Measurements from ENCODE around the gene ZGPAT. TPM values are rescaled to one million over a fixed set of nuclear protein-coding genes. Genes with fewer than 3 reads are reported as not detected.

Gene ZGPAT
- total RNA-seq, 2 donors from 2014 or later, result 28.8 to 29.5 TPM

GRCh38 chr20:63751471-63752271, 43.8 kb downstream of the ZGPAT start:
- peaks cover 12% of the 10 kb centered on the region for H3K36me3 ChIP-seq (ENCODE audit: control insufficient read depth, insufficient read depth, low read length)
- DNase-seq, result peak; percentile 60
- H3K4me1 ChIP-seq (ENCODE audit: control insufficient read depth, insufficient read depth, low read length), result no peaks in the 10 kb centered on the region
- no peak for TF ChIP-seq CTCF (conservative IDR thresholded peaks at IDR 0.05)
- Mint-ChIP-seq H3K9me3 (no peaks in the 10 kb centered on the region), H3K36me3 (ENCODE audit: low read depth) (peaks cover 6% of the 10 kb centered on the region), H3K4me3 (no peak overlapping the region), H3K27ac (no peak overlapping the region), H3K4me1 (peaks cover 6% of the 10 kb centered on the region), H3K27me3 (ENCODE audit: insufficient read depth) (no peaks in the 10 kb centered on the region)
- peak overlapping the region; percentile 53 for H3K27ac ChIP-seq (ENCODE audit: low read depth, low read length)
- no peaks in the 10 kb centered on the region for H3K27me3 ChIP-seq (ENCODE audit: control insufficient read depth, insufficient read depth, low read length, poor library complexity, severe bottlenecking)
- no peaks in the 10 kb centered on the region for H3K9me3 ChIP-seq (ENCODE audit: control insufficient read depth, low read length)
- WGBS, 2 experiments (ENCODE audit: insufficient coverage in 1 of 2, insufficient read length in 1 of 2), result 90 to 93% methylated on average over 20 to 37 of the region's 45 CpGs
- H3K9ac ChIP-seq (ENCODE audit: extremely low read depth, low read length, poor library complexity, severe bottlenecking), result no peak overlapping the region
- H3K4me3 ChIP-seq (ENCODE audit: low read length), result no peak overlapping the region

GRCh38 chr20:63752411-63753101, 44.7 kb downstream of the ZGPAT start:
- H3K4me3 ChIP-seq (ENCODE audit: low read length), result no peak overlapping the region
- H3K27ac ChIP-seq (ENCODE audit: low read depth, low read length), result no peak overlapping the region
- Mint-ChIP-seq H3K9me3 (no peaks in the 10 kb centered on the region), H3K4me3 (no peak overlapping the region), H3K27me3 (ENCODE audit: insufficient read depth) (no peaks in the 10 kb centered on the region), H3K4me1 (peaks cover 6% of the 10 kb centered on the region), H3K36me3 (ENCODE audit: low read depth) (peaks cover 9% of the 10 kb centered on the region), H3K27ac (no peak overlapping the region)
- WGBS, 2 experiments (ENCODE audit: insufficient coverage in 1 of 2, insufficient read length in 1 of 2), result 92 to 99% methylated on average over 28 to 50 of the region's 50 CpGs
- no peaks in the 10 kb centered on the region for H3K27me3 ChIP-seq (ENCODE audit: control insufficient read depth, insufficient read depth, low read length, poor library complexity, severe bottlenecking)
- peak; percentile 67 for DNase-seq
- H3K9ac ChIP-seq (ENCODE audit: extremely low read depth, low read length, poor library complexity, severe bottlenecking), result no peak overlapping the region
- no peaks in the 10 kb centered on the region for H3K4me1 ChIP-seq (ENCODE audit: control insufficient read depth, insufficient read depth, low read length)
- peak; percentile 33 for TF ChIP-seq CTCF (conservative IDR thresholded peaks at IDR 0.05)
- peaks cover 12% of the 10 kb centered on the region for H3K36me3 ChIP-seq (ENCODE audit: control insufficient read depth, insufficient read depth, low read length)
- no peaks in the 10 kb centered on the region for H3K9me3 ChIP-seq (ENCODE audit: control insufficient read depth, low read length)

- H3K4me1 Mint-ChIP-seq, result peaks cover 6% of the 10 kb centered on the region
- H3K36me3 ChIP-seq (ENCODE audit: control insufficient read depth, insufficient read depth, low read length), result peaks cover 12% of the 10 kb centered on the region
- no peaks in the 10 kb centered on the region for H3K4me1 ChIP-seq (ENCODE audit: control insufficient read depth, insufficient read depth, low read length)
- H3K4me3 Mint-ChIP-seq, result no peak overlapping the region
- DNase-seq, result no peak
- H3K27ac Mint-ChIP-seq, result no peak overlapping the region
- no peak overlapping the region for H3K4me3 ChIP-seq (ENCODE audit: low read length)
- H3K9ac ChIP-seq (ENCODE audit: extremely low read depth, low read length, poor library complexity, severe bottlenecking), result no peak overlapping the region
- no peak overlapping the region for H3K27ac ChIP-seq (ENCODE audit: low read depth, low read length)
- H3K27me3 ChIP-seq (ENCODE audit: control insufficient read depth, insufficient read depth, low read length, poor library complexity, severe bottlenecking), result no peaks in the 10 kb centered on the region
- no peak for TF ChIP-seq CTCF (conservative IDR thresholded peaks at IDR 0.05)
- H3K27me3 Mint-ChIP-seq (ENCODE audit: insufficient read depth), result no peaks in the 10 kb centered on the region
- WGBS, 2 experiments (ENCODE audit: insufficient coverage in 1 of 2, insufficient read length in 1 of 2), result 89 to 94% methylated on average over 10 to 13 of the region's 13 CpGs
- peaks cover 12% of the 10 kb centered on the region for H3K36me3 Mint-ChIP-seq (ENCODE audit: low read depth)
- H3K9me3 Mint-ChIP-seq, result peaks cover under 1% of the 10 kb centered on the region
- H3K9me3 ChIP-seq (ENCODE audit: control insufficient read depth, low read length), result no peaks in the 10 kb centered on the region
Observed at GRCh38 chr20:63753381-63753780, 45.5 kb downstream of the ZGPAT start.
